HPDE6-E6E7 (cell line): ENCODE data around the gene ASTN1.
"Not testable (repeated sequence)": the region's sequence is repeated elsewhere in the genome, so short reads cannot be mapped to it uniquely, and the experiment has no call there.

Source experiments
- DNase-seq: peaks from one replicate; pipeline ENCODE4 v3.0.0; 2011; ENCODE audit warnings: missing footprints; ENCODE audit errors: extremely low spot score

The ASTN1 gene

DNA sequence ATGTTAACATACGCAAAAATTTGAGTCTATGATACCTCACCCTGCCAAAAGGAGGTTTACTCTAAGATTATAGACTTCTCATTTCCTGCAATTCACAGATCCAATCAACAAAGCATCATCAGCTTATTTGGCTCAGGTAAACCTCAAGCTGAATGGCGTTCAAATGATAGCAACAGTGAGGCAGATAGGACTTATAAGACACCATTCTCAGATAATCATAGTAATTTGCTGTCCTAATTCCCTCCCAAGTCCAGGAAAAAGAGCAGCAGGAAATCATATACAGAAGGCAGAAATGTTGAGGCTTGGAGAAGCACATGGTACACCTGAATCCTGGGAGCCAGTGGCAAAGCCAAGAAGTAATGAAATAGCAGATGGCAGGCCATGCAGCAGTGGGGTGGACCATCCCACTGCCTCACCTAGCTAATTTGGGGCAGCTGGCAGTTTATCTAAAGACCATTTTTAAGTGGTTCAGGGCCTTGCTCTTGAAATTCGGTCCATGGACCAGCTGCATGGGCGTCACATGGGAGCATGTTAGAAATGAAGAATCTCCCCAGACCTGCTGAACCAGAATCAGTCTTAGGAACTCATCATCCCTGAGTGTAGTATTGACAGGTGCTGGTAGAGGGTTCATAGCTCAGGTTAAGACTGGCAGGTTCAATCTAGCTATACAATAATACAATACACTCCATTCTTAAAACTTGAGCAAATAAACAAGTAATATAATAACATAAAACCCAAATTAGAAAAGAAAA, 57.7 kb downstream of the ASTN1 start:
- DNase-seq, result no peak

DNA sequence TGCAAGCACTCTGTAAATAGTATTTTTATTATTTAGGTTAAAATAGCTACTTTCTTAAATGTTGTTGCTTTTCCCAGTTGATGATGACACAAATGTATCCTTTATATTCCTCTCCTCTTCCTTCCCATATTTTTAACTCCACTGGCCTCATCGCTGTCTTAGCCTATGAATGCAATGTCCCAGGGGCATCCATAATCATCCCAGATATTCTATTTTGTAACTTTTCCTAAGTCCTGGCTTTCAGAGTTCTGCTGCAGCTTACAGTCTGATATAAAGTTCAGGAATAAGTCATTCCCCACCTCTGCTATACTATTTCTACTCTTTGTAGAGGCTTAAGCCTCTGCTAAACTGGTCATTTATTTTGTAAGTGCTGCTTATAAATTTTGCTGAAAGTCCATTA, 58.3 kb downstream of the ASTN1 start:
- no peak for DNase-seq

DNA sequence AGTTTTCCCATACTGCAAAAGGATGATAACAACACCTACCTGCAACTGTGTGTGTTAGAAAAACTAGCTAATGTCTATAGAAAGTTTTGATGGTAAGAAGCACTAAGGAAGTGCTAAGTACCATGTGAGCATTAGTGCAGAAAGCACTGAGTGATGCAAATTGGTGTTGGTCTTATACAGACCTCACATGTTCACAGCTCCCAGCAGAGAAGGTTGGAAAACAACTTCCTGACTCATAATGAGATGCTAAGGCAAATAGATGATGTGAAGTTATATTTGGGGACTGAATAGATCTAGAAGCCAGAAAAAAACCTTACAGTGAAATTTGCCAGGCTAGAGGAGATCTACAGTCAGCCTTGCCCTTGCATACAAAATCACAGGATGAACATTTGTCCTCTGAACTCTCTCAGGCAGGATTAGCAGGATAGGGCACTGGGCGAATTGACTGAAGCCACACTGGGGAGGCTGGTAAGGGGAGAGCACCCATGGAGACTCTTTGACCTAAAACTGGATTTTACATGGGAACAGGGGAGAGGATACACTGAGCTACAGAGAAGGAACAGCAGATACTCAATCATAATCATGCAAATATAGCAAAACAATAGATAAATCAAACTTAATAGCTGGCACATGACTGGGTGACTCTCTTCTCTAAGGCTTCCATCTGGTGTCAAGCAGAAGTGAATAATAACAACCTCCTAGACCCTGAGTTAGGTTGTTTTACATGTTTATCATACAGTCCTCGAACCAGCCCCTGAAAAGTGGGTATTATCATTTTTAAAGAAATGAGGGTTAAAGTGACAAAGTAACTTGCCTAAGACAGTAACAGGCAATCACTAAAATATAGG, 61.3 kb downstream of the ASTN1 start:
- DNase-seq, result no peak

DNA sequence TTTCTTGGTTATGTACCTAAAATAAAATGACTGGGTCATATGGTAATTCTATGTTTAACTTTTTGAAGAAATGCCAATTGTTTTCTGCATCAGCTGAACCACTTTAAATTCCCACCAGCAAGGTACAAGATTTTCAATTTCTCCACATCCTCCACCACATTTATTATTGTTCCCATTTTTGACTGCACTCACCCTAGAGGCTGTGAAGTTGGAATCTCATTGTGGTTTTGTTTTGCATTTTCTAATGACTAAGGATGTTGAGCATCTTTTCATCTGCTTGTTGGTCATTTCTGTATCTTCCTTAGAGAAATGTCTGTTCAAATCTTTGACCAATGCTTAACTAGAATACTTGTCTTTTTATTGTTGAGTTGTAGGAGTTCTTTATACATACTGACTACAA, 72.5 kb downstream of the ASTN1 start:
- DNase-seq, result no peak

DNA sequence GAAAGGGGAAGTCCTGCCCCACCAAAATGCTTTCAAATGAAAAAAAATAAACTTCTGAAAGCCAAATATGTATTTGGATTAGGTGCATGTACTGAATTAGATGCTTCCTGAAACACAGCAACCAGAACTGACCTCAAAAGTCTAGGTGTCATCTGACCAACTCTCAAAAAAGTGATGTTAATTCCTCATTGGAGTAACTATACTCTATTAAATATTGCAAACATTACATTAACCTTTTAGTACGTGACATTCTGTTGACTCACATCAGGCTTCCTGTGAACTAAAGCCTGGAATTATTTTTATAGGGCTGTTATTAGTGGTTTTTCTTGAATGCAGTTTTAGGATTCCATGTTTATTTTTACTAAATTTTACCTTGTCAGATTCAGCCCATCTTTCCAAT, 73.5 kb downstream of the ASTN1 start:
- no peak for DNase-seq

DNA sequence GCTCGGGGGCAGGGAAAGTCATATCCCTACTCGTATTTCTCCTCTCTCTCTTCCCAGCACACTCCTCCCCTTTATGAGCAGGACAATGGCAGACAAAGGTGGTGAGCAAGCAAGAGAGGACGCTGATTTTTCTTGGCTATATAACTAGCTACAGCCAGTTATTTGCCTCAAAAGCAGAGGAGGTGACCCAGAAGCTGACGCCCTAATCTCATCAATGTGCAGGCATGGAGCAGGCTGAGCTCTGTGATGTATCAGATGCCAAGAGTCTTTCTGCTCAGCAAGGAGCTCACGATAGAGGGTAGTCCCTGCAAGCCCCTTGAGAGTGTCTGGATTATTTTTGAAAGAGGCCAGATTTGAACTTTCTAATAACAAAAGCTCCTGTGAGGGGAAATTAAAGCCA, 75.5 kb downstream of the ASTN1 start:
- no peak for DNase-seq

DNA sequence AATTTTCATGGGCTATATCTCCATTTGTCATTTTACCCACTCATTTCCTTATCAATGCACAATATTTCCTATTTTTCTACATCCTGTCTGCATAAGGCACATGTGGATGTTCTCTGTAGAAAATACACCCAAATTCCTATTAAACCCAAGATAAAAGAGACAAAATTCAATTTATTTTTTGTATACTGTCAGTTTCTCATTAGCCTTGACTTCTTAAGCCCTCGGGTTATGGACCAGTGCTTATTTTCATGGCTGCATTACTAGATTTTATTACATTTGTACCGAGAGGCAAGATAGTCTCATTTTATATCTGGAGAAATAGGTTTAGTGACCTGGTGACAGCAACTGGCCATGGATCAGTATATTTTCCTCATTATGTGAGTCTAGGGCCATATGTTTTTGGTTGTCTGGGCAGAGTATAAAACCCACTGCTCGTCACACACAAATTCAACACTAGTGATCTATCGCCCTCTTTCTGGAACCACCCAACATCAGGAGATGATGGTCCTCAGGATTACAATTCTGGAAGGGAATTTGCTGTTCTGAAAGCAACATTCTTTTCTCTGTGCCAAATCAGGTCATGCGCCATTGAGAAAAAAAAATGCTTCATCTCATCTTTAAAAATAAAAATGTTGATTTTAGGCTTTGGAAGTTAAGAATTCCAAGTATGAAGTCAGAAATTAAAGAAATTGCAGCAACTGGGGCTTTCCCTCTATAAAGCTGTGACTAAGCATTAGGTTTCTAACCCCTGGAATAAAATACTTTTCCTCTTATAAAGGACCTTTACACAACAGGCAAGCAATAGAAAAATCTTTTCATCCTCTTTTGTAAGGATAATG, 81.4 kb downstream of the ASTN1 start:
- DNase-seq, result no peak

DNA sequence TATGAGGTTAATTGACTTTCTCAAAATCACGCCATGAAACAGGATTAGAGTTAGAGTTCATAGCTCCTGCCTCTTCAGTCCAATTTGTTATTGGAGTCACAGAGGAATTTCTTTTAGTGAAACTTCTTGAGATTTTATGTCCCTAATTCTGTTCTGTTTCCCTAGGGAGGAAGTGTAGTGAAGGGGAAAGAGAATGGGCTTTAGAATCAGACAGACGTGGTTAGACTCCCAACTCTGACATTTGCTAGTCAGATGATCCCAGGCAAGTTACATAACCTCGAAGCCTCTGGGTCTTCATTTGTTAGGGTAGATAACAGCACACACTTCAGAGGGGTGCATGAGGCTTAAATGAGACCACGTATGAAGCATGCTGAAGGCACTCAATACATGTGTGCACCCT, 83.9 kb downstream of the ASTN1 start:
- DNase-seq, result no peak

DNA sequence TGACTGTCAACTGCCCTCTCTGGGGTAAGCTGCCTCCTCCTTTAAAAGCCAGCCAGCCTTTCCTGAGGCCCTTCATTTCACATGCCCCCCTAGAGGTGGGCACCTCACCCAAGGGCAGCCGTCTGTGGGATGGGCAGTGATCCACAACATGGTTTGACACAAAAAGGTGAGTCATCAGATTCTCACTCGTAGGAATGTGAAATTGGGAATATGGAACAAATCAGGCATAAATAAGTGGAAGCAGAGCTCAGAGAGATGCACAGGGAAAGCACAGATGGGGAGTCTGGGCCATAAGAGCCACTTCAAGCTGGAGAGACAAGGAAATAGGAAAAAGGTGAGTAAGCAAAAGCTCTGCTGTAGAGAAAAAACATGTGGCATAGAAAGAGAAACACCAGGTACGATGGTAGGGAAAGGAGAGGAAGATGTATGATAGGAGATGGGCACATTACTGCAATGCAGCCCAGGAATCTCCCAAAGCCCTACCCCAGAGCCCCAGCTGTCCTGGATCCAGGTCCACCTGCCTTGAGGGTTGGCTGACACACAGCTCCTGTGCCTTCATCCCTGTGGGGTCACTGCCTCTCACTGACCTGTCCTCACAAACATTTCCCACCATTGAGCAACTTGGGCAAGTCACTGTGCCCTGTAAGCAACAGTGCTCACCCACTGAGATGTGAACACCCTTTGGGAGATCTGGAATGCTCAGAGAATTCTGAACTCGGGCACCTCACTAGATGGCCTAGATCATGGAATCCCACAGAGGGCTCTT, 86.6 kb downstream of the ASTN1 start:
- no peak for DNase-seq

DNA sequence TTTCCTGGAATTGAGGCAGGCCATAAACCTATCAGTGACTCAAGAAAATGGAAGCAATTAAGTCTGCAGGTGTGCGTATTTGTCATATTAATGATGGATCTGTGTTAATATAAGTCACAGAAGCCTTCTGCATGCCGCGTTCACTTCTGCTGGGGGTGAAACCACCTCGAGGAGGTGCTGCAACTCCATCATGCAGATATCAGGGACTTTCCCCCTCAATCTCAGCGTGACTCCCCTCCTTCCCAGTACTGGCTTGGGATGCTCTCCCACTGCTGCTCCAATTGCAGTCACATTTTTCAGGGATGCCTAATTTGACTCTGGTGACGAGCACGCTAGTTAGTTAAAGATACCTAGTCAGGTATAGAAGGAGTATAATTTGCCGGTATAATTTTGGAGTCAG, 87.5 kb downstream of the ASTN1 start:
- DNase-seq, result no peak

DNA sequence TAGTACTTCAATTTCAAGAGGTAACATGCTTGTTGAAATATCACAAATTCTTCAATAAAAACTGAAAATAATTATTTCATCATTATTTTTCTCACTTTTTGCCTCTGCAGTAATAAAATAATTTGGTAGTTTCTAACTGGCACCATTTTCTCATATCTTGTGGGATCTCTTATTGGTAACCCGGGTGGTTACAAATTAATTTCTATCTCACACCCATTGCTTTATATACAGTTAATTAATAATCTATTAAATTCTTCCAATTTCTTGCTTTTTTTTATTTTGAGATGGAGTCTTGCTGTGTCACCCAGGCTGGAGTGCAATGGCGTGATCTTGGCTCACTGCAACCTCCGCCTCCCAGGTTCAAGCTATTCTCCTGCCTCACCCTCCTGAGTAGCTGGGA, 89.7 kb downstream of the ASTN1 start:
- DNase-seq, result not testable (repeated sequence)

DNA sequence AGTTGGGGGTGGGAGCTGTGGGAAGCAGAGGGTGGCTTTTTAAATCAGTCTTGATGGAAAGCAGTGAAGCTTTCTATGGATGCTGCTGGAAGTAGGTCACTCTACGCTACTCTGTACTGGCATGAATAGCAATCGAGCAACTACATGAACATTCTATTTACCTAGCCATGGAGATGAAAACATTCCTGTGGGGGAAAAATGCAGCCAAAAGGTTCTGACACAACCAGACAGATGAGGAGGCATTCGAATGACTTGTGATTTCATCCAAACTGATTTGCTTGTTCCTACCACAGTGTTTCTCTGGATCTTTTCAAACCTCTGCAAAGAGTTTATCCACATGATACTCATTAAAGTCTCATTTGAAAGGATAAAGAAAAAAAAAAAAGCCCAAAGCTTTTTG, 95.0 kb downstream of the ASTN1 start:
- DNase-seq, result no peak

DNA sequence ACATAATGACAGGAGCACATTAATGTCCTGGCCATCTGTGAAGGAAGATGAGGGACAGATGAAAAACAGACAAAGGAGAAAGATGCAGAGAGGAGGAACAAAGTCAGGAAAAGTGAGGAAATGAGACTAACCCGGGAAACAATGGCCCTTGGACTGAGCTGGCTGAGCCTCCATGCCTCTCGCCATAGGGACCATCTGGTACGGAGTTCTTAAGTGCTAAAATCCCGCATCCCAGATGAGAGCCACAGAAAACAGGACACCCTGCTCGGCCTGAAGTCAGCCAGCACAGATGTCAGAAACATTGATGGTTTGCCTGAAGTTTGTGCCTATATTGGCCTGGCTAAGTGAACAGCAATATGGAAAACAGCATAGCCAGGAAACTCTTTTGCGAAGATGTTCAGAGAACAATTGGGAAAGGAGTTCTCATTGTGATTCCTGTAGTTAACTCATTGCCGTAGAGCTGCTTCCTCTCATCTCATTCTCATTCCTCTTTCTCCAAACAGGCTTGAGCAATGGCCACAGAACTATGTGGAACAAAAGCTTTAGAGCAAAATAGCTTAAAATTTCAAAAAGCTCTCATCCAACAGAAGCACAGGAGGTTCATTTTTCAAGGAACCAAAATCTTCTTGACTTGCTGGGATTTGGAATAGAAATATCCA, 96.6 kb downstream of the ASTN1 start:
- DNase-seq, result no peak

DNA sequence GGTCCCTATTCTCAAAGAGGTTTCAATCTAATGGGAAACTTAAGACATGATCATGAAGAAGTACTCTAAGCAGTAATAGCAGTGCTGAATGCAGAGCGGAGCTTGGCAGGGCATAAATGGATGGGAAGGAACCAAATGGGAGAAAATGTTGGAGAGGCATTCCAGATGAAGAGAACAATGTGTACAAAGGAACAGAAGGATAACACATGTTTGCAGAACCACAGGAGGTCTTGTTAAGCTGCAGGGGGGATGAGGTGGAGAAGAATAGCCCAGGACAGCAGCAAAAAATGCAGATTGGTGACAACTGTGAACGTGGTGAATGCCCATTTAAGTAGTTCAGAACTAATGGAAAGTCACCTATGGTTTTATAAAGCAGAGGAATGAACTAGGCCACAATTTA, 99.1 kb downstream of the ASTN1 start:
- DNase-seq, result no peak

DNA sequence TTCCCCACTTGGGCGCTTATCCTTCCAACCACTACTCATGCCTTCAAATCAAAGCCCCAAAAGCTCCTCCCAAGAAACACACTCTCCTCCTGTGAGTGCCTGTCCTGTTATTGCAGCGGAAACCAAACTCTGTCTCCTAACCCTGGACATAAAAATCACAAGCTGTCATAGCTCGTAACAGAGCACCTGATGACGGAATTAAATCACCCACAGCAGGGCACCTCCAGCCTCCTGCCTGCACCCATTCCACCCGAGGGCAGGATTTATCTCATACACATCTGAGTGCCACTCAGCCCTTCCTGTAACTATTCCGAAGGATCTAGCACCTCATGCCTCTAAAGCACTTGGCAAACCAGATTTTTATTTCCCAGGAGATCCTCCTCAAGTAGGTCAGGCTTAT, 100.9 kb downstream of the ASTN1 start:
- DNase-seq, result no peak

DNA sequence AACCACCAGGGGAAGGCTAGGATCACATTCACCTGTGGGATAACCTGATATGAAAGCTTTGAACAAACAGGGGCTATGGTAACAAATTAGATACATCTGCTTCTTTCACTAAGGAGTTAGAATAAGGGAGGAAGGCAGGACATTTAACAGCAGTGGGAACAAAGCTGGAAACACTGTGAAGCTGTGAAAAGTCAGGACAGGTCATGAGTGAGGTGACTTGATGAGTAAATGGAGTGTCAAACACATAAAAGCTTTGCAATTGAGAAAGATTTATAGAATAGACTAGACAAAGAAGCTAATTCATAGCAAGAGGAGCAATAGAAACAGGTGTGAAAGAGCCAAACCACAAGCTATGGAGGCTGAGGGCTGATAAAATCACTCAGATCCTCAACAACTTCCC, 110.0 kb downstream of the ASTN1 start:
- no peak for DNase-seq

DNA sequence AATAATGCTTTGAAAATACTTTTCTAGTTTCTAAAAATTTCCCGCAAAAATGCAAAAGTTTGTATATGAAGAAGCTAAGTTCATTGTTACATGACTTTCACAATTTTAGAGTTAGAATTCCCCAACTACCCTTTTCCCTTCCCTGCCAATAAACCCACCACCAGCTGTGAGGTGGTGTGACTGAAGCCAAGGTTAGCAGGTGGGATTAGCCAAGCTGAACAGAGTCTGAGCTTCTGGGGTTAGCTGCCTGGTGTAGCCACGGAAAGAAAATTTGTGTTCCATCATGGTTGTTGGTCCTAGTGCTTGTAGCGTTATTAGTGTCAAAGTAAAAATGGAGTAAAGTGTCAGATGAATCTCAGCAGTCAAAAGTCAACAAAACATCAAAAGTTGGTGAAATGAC, 110.9 kb downstream of the ASTN1 start:
- DNase-seq, result no peak

DNA sequence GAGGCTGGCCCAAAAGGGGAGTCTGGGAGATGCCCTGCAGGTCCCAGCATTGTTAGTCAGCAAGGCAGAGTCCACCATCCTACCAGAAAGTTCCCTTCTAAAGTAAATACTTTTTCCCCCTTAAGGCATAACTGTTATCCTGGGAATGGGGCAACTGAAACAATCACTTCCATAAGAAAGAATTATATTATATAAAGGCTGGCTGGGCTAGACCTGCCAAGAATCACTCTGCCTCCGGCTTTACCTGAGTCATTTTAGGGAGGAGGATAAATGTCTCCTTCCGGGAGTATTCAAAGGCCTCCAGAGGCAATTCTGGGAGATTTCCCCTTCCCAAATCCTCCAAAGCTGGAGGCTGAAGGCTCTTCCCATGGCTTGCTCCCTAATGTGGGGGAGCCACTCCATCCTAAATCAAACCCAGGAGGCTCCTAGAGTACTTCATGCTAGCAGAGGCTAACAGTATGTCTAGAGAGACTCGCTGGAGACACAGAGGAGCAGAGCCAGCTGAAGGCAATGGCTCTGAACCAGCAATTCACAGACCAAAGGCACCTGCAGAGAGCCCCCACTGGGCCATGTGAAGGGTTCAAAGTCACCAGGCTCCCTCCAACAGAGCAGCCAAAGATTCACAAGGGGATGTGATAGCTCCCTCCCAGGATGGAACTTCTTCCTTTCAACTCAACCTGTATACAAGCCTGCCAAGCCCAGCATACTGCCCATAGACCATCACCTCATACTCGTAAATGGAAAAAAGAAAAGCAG, 116.0 kb downstream of the ASTN1 start:
- DNase-seq, result no peak

DNA sequence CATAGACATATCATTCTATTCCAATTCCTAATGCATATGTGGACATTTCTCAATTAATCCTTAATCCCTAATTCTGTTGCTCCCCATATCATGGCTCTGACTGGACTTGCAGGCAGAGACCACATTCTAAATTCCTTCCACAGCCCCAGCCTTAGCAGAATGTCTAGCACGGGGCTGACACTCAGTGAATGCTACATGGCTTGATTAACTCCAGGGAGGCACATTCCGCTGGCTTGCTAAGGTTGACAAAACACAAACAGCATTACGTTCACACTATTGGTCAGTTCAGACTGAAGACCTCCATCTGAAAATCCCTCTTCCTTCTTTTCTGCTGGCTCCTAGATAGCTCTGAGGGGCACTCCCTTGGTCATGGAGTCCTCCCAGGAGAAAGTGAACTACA, 119.4 kb downstream of the ASTN1 start:
- no peak for DNase-seq

DNA sequence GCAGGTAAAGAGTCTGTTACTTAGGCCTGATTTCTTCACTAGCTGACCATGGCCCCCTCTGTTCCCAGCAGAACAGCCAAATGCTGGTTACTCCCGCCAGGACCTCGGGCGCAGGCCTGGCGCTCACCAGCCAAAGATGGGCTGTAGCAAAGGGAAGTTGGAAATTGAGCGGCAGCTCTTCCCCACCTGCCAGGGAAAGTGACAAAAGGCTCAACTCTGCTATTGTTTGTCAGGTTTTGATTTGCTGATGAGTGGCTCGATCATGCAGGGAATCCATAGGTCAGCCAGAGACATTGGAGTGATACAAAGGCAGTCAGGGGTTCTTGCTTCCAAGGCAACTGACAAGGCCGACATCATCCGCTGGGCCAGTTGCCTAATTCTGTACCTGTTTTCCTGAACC, 120.1 kb downstream of the ASTN1 start:
- DNase-seq, result no peak
